Panc1 (cell line): ENCODE measurements around the gene CDKN2D. TPM values are rescaled to one million over a fixed set of nuclear protein-coding genes. Genes with fewer than 3 reads are reported as not detected.

Experiments
- ATAC-seq: fragments of 200-7000 bp; cut with Tn5 transposase; 2 replicates; pipeline ENCODE4 v1.9.1; 2020; ENCODE audit warnings: mild to moderate bottlenecking, moderate library complexity
- BruUV-seq: library from RNA; stranded (reverse); fragments of 400-500 nt; replicated peaks from 2 replicates; lab custom pipeline; 2021; lab: Mats Ljungman, UMichigan
- CTCF ChIA-PET: fragments of 300-600 bp; sonication (Branson Sonifier 250); formaldehyde crosslinking; loops from one replicate; lab custom pipeline; 2022; ENCODE audit warnings: antibody characterized with exemption; lab: Charles Lee
- POLR2A ChIA-PET: fragments of 300-600 bp; sonication (Branson Sonifier 250); formaldehyde crosslinking; loops from one replicate; lab custom pipeline; 2022; ENCODE audit warnings: antibody characterized with exemption; lab: Charles Lee
- DNase-seq: peaks from one replicate; pipeline ENCODE4 v3.0.0-alpha.2; 2010; ENCODE audit warnings: low read depth, low spot score
- H3K27ac ChIP-seq: 2 replicates; pipeline ENCODE4 v1.5.1; 2011; ENCODE audit warnings: mild to moderate bottlenecking, low read length, inconsistent platforms
- H3K27me3 ChIP-seq: fragments of 200-500 bp; sonication (Bioruptor generic); 2 replicates; pipeline ENCODE4 v1.6.0; 2014; ENCODE audit warnings: low read length, inconsistent platforms; ENCODE audit not compliant: control insufficient read depth, insufficient read depth
- H3K36me3 ChIP-seq: fragments of 200-500 bp; sonication (Bioruptor generic); 2 replicates; pipeline ENCODE4 v1.5.1; 2014; ENCODE audit warnings: inconsistent platforms, mild to moderate bottlenecking, low read length, moderate library complexity; ENCODE audit not compliant: control insufficient read depth, insufficient read depth
- H3K4me1 ChIP-seq: 2 replicates; pipeline ENCODE4 v1.5.1; 2011; ENCODE audit warnings: inconsistent platforms, mild to moderate bottlenecking, low read length, moderate library complexity; ENCODE audit not compliant: control insufficient read depth, insufficient read depth
- H3K4me3 ChIP-seq, 2 experiments: 2 replicates each; pipeline ENCODE4 v1.5.1; 2011 to 2012; ENCODE audit warnings: low read depth in 2 of 2, low read length in 2 of 2, mild to moderate bottlenecking in 2 of 2, inconsistent platforms in 1 of 2, moderate library complexity in 1 of 2
- H3K9me3 ChIP-seq: fragments of 200-500 bp; sonication (Bioruptor generic); 2 replicates; pipeline ENCODE4 v1.5.1; 2014; ENCODE audit warnings: low read depth, mild to moderate bottlenecking, inconsistent platforms, low read length, moderate library complexity; ENCODE audit not compliant: control insufficient read depth, insufficient read depth
- POLR2AphosphoS5 ChIP-seq: IDR thresholded peaks from 2 replicates; pipeline ENCODE4 v1.6.1; 2012; ENCODE audit warnings: mild to moderate bottlenecking, low read depth, low read length, moderate library complexity
- SIN3A ChIP-seq: IDR thresholded peaks from 2 replicates; pipeline ENCODE4 v1.6.1; 2012; ENCODE audit warnings: low read depth, mild to moderate bottlenecking, low read length, moderate library complexity, borderline replicate concordance; ENCODE audit not compliant: insufficient read depth
- TCF7L2 ChIP-seq: IDR thresholded peaks from 2 replicates; pipeline ENCODE4 v1.6.1; 2011; ENCODE audit warnings: mild to moderate bottlenecking, low read depth, low read length, inconsistent platforms
- in situ Hi-C: cut with HindIII; loops from 2 replicates; pipeline ENCODE4 v1.10.0; 2016; ENCODE audit warnings: low sequenced_read_pairs, low pct_unique_long_range_greater_than_20kb
- intact Hi-C: fragments of 100-400 bp; cut with micrococcal nuclease; formaldehyde crosslinking; loops from one replicate; pipeline ENCODE4 v1.10.0; 2022; ENCODE audit not compliant: unreplicated experiment
- total RNA-seq: library from RNA; stranded (reverse); gene quantifications from one replicate; pipeline ENCODE4 v1.2.1, GENCODE V29; 2021; ENCODE audit not compliant: unreplicated experiment
- TF ChIP-seq, protein P1 (sequence below): fragments of 450-650 bp; IDR thresholded peaks from 2 replicates; pipeline ENCODE4 v1.5.1; 2017; ENCODE audit warnings: mild to moderate bottlenecking
- TF ChIP-seq, protein P2 (sequence below), 2 experiments: IDR thresholded peaks; 2 replicates each; pipeline ENCODE4 v1.6.1; 2011 to 2012; ENCODE audit warnings: low read depth in 2 of 2, control low read depth in 1 of 2, low read length in 1 of 2, mild to moderate bottlenecking in 1 of 2, moderate library complexity in 1 of 2; ENCODE audit not compliant: insufficient read depth in 1 of 2

CDKN2D gene
- total RNA-seq, 1 experiment from 2014 or later = 7.3 TPM

DNA sequence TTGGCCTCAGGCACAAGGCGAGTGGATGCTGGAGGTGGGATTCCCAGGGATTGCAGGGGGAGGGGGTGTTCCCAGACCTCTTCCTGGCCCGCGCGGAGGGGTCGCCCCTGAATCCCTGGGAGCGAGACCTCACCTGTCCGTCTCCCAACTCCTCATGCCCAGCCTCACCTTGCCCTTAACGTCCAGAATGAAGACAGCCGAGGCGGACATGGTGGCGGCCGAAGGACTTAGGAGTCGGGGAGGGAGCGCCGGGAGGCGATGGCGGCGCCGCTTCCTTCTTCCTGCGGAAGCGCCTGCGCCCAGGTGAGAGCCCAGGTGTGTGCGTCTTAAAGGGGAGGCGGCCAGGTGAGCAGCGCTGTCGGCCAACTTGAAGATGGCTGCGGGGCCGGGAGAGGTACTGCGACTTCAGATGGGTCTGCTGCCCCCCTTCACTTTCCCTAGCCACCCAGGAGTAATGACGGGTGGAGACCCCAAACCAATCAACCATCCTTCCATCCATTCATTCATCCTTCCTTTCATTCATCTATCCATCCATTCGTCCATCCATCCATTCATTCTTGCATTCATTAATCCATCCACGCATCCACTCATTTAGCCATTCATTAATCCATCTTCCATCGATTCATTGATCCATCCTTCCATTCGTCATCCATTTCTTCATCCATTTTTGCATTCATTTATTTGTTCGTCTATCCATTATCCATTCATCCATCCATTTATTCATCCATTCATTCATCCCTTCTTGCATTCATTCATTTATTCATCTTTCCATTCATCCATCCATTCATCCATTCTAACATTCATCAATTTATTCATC is 18.5 kb upstream of the CDKN2D start, which contains the start of gene AP1M2:
Gene AP1M2, minus strand, starts transcription at position 291 of the 817 bp plus-strand sequence. Its CDS starts 81 bp downstream, at position 210.
- BruUV-seq = no TSS peak
- Histone ChIP-seq H3K27me3 (no peaks in the 10 kb centered on the region), H3K4me3 (no peak within 1 kb of the TSS), H3K9me3 (no peaks in the 10 kb centered on the region), H3K4me1 (no peaks in the 10 kb centered on the region), H3K36me3 (no peaks in the 10 kb centered on the region; the same call in 1 of the 2 replicates), H3K27ac (no peak within 1 kb of the TSS)
- ChIA-PET POLR2A (no interaction called here), CTCF (no interaction called here)
- in situ Hi-C loops = no loop called here
- ATAC-seq (no peak), DNase-seq (no peak)
- intact Hi-C loops = no loop called here
- TF ChIP-seq, protein P1, sequence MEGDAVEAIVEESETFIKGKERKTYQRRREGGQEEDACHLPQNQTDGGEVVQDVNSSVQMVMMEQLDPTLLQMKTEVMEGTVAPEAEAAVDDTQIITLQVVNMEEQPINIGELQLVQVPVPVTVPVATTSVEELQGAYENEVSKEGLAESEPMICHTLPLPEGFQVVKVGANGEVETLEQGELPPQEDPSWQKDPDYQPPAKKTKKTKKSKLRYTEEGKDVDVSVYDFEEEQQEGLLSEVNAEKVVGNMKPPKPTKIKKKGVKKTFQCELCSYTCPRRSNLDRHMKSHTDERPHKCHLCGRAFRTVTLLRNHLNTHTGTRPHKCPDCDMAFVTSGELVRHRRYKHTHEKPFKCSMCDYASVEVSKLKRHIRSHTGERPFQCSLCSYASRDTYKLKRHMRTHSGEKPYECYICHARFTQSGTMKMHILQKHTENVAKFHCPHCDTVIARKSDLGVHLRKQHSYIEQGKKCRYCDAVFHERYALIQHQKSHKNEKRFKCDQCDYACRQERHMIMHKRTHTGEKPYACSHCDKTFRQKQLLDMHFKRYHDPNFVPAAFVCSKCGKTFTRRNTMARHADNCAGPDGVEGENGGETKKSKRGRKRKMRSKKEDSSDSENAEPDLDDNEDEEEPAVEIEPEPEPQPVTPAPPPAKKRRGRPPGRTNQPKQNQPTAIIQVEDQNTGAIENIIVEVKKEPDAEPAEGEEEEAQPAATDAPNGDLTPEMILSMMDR = no peak
- TF ChIP-seq POLR2AphosphoS5 = no peak
- TF ChIP-seq, protein P2, sequence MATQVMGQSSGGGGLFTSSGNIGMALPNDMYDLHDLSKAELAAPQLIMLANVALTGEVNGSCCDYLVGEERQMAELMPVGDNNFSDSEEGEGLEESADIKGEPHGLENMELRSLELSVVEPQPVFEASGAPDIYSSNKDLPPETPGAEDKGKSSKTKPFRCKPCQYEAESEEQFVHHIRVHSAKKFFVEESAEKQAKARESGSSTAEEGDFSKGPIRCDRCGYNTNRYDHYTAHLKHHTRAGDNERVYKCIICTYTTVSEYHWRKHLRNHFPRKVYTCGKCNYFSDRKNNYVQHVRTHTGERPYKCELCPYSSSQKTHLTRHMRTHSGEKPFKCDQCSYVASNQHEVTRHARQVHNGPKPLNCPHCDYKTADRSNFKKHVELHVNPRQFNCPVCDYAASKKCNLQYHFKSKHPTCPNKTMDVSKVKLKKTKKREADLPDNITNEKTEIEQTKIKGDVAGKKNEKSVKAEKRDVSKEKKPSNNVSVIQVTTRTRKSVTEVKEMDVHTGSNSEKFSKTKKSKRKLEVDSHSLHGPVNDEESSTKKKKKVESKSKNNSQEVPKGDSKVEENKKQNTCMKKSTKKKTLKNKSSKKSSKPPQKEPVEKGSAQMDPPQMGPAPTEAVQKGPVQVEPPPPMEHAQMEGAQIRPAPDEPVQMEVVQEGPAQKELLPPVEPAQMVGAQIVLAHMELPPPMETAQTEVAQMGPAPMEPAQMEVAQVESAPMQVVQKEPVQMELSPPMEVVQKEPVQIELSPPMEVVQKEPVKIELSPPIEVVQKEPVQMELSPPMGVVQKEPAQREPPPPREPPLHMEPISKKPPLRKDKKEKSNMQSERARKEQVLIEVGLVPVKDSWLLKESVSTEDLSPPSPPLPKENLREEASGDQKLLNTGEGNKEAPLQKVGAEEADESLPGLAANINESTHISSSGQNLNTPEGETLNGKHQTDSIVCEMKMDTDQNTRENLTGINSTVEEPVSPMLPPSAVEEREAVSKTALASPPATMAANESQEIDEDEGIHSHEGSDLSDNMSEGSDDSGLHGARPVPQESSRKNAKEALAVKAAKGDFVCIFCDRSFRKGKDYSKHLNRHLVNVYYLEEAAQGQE (IDR thresholded peaks at IDR 0.05; ENCODE audit: insufficient read depth in 1 of 2, low read depth in 2 of 2, low read length in 1 of 2) = no peak
- TF ChIP-seq TCF7L2 = no peak
- TF ChIP-seq SIN3A = no peak

DNA sequence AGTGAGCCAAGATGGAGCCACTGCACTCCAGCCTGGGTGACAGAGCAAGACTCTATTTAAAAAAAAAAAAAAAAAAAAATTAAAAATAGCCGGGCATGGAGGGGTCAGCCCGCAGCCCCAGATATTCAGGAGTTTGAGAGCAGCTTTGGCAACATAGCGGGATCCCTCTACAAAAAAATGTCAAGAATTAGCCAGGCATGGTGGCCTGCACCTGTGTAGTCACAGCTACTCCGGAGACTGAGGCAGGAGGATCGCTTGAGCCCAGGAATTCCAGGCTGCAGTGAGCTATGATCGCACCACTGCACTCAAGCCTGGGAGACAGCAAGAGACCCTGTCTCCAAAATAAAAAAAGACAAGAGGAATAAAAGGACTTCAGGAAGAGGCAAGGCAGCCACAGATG is 17.6 kb upstream of the CDKN2D start:
- H3K36me3 ChIP-seq = no peaks in the 10 kb centered on the region; the same call in 1 of the 2 replicates
- TF ChIP-seq, protein P1 = no peak
- TF ChIP-seq, protein P2 (IDR thresholded peaks at IDR 0.05; ENCODE audit: insufficient read depth in 1 of 2, low read depth in 2 of 2, low read length in 1 of 2) = no peak
- no peak for TF ChIP-seq TCF7L2
- TF ChIP-seq SIN3A = no peak
- TF ChIP-seq POLR2AphosphoS5 = no peak
- H3K4me1 ChIP-seq = no peaks in the 10 kb centered on the region
- in situ Hi-C loops (no loop called here), intact Hi-C loops (no loop called here)
- H3K4me3 ChIP-seq = no peak overlapping the region
- ChIA-PET CTCF (no interaction called here), POLR2A (no interaction called here)
- no peak overlapping the region for H3K27ac ChIP-seq
- DNase-seq (no peak), ATAC-seq (no peak)
- no TSS peak for BruUV-seq
- H3K27me3 ChIP-seq = no peaks in the 10 kb centered on the region
- no peaks in the 10 kb centered on the region for H3K9me3 ChIP-seq
